ENCODE measurements around the gene TBC1D19.

The TBC1D19 gene

DNA sequence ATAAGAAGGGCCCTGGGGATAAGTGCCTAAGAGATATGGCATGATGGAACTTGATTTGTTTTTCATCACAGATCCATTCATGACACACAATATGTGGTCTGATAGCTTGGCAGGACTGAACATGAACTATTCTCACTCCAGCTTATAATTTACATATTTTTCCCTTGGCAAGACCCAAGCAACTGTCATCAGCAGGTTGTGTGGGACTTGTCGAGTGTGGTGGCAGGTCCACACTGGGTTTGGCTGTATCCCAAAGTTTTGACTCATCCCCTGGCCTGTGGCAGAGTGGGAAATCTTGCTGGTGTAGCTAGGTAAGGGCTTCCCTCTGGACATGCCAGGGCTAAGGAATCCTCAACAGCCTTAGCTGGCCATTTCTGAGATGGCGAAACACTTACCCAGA lies 195.8 kb downstream of the TBC1D19 start:
- no peak for TF ChIP-seq TAF1 (IDR thresholded peaks at IDR 0.05; ENCODE audit: borderline replicate concordance, insufficient read depth, low read length)
- no peak for TF ChIP-seq FOXP2 (optimal IDR thresholded peaks at IDR 0.05; ENCODE audit: borderline replicate concordance, extremely low read depth, extremely low read length, insufficient read depth)
- TF ChIP-seq POLR2AphosphoS5 (IDR thresholded peaks at IDR 0.05; ENCODE audit: low read depth, low read length), result no peak
- TF ChIP-seq, protein P1, sequence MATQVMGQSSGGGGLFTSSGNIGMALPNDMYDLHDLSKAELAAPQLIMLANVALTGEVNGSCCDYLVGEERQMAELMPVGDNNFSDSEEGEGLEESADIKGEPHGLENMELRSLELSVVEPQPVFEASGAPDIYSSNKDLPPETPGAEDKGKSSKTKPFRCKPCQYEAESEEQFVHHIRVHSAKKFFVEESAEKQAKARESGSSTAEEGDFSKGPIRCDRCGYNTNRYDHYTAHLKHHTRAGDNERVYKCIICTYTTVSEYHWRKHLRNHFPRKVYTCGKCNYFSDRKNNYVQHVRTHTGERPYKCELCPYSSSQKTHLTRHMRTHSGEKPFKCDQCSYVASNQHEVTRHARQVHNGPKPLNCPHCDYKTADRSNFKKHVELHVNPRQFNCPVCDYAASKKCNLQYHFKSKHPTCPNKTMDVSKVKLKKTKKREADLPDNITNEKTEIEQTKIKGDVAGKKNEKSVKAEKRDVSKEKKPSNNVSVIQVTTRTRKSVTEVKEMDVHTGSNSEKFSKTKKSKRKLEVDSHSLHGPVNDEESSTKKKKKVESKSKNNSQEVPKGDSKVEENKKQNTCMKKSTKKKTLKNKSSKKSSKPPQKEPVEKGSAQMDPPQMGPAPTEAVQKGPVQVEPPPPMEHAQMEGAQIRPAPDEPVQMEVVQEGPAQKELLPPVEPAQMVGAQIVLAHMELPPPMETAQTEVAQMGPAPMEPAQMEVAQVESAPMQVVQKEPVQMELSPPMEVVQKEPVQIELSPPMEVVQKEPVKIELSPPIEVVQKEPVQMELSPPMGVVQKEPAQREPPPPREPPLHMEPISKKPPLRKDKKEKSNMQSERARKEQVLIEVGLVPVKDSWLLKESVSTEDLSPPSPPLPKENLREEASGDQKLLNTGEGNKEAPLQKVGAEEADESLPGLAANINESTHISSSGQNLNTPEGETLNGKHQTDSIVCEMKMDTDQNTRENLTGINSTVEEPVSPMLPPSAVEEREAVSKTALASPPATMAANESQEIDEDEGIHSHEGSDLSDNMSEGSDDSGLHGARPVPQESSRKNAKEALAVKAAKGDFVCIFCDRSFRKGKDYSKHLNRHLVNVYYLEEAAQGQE (IDR thresholded peaks at IDR 0.05; ENCODE audit: insufficient read depth in 1 of 2, low read depth in 2 of 2, low read length in 2 of 2), result no peak
- no peak for TF ChIP-seq SIN3A (IDR thresholded peaks at IDR 0.05; ENCODE audit: borderline replicate concordance, insufficient read depth, low read length)

DNA sequence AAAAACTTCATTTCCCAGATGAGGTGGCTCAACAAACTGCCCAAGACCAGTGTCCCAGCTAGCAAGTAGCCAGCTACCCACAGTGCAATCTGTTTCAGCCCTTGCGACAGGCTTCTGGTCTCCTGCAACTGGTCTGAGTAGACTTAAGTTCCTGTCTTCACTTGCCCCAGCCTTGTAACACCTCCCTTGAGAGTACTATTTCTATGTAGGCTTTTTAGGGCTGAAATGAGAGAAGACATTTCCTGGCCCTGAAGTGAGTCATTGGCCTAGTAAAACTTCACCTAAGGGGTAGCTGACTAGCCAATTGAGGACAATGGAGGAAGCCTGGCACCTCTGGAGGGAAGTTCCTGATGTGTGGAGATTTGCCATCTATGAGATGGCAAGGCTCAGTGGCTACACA lies 196.7 kb downstream of the TBC1D19 start:
- TF ChIP-seq TAF1 (IDR thresholded peaks at IDR 0.05; ENCODE audit: borderline replicate concordance, insufficient read depth, low read length) (no peak), SIN3A (IDR thresholded peaks at IDR 0.05; ENCODE audit: borderline replicate concordance, insufficient read depth, low read length) (no peak), POLR2AphosphoS5 (IDR thresholded peaks at IDR 0.05; ENCODE audit: low read depth, low read length) (no peak), FOXP2 (optimal IDR thresholded peaks at IDR 0.05; ENCODE audit: borderline replicate concordance, extremely low read depth, extremely low read length, insufficient read depth) (no peak)
- TF ChIP-seq, protein P1 (IDR thresholded peaks at IDR 0.05; ENCODE audit: insufficient read depth in 1 of 2, low read depth in 2 of 2, low read length in 2 of 2), result no peak

DNA sequence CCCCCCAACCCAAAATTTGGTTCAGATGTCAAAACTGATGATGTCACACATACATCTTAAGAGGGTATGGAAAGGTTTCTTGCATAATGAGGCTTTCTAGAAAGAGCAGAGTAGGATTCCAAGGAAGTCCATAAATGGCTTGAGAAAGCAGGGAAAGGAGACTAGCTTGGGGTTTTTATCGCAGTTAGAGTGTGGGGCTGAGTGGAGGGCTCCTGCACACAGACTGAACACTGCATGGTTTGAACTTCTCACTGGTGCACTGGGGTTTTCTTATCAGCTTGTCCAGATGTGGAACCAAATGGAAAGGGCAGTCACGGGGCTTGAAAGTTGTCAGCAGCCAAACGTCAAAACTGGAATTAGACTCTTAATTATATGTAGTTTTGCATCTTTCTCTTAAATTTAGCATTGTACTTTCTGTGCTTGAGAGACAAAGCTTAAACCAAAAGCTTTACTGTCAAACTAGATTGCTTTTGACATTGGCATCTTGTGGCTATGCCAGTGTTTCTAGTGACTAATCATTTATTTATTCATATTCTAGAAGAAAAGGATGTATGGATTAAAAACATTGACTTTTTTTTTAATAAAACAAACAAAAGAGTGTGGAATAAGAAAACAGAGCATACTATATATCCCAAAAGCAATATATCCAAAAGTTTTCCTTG lies 198.4 kb downstream of the TBC1D19 start:
- TF ChIP-seq POLR2AphosphoS5 (IDR thresholded peaks at IDR 0.05; ENCODE audit: low read depth, low read length) (no peak), FOXP2 (optimal IDR thresholded peaks at IDR 0.05; ENCODE audit: borderline replicate concordance, extremely low read depth, extremely low read length, insufficient read depth) (no peak), SIN3A (IDR thresholded peaks at IDR 0.05; ENCODE audit: borderline replicate concordance, insufficient read depth, low read length) (no peak), TAF1 (IDR thresholded peaks at IDR 0.05; ENCODE audit: borderline replicate concordance, insufficient read depth, low read length) (no peak)
- TF ChIP-seq, protein P1 (IDR thresholded peaks at IDR 0.05; ENCODE audit: insufficient read depth in 1 of 2, low read depth in 2 of 2, low read length in 2 of 2), result no peak

DNA sequence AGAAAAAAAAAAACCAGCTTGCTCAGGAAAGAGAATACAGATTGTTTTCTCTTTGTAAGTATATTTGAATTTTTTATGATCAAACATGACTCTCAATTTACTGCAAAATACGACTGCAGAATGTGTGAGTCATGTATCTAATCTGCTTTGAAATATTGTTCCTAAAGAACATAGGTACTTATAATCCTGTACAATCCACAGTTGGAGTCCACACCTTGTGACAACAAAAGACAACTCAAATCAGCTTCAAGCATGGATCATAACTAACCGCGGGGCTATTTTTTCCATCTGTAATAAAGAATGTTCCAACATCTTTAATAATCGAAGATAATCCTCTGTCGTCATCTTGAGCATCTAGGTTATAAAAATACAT lies 198.9 kb downstream of the TBC1D19 start:
- TF ChIP-seq TAF1 (IDR thresholded peaks at IDR 0.05; ENCODE audit: borderline replicate concordance, insufficient read depth, low read length) (no peak), SIN3A (IDR thresholded peaks at IDR 0.05; ENCODE audit: borderline replicate concordance, insufficient read depth, low read length) (no peak), FOXP2 (optimal IDR thresholded peaks at IDR 0.05; ENCODE audit: borderline replicate concordance, extremely low read depth, extremely low read length, insufficient read depth) (no peak), POLR2AphosphoS5 (IDR thresholded peaks at IDR 0.05; ENCODE audit: low read depth, low read length) (no peak)
- TF ChIP-seq, protein P1 (IDR thresholded peaks at IDR 0.05; ENCODE audit: insufficient read depth in 1 of 2, low read depth in 2 of 2, low read length in 2 of 2), result no peak

Data from PFSK-1 (cell line).